NCI-H446 treated with DMSO at 0.1 percent for 48 hours (cell line): ENCODE results near the gene UNC13D.
A peak's percentile ranks its signal among the peaks of the same experiment; 100 is the strongest.

Source experiments
- DNase-seq: peaks from one replicate; lab custom pipeline; 2025; lab: John Stamatoyannopoulos, UW

Gene UNC13D

DNA sequence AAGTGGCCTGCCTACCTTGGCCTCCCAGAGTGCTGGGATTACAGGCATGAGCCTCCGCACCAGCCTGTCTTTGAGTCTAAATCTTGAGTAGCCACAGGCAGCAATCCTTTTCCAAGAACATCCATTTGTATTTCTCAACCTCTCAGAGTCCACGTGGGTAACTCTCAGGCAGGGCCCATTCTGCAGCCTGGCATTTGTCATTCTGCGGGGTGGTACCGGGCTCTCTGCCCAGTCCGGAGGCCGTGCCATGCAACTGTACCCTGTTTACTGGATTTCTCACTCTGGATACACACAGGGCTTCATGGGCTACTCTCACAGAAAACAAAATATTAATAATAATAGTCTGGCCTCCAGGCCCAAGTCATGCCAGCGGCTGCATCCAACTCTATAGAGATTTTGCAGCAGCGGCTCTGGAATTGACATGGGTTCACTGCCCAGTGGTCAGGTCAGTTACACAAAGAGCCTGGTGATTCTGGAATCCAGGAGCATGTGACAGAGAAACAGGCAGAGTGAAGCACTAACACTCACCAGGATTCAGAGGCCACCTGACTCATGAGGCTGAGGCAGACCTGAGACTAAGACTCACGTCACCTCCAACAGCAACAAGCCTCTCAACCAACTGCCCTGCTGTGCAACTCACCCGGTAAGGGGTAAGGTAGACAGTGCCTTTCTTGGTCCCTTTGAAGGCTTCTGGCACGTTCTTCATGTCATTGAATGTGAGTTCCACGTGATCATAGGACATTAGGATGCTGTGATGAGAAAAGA lies 6.9 kb upstream of the UNC13D start:
- no peak for DNase-seq

DNA sequence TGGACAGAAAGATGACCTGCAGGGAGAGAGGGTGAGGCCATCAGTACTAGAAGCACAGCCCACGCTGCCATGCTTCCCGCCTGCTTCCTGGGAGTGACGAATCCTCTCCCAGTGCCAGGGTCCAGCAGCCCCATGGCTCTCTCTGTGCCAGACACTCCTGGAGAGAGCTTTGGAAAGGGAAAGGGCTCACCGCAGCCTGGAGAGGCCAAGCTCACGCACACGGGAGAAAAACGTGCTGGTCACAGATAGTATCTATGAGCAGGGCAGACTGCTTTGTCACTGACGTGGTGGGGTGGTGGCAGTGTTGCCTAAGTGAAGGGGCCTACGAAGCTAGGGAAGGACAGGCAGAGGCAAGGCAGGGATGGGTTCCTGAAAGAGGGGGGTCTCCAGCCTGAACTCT lies 5.5 kb upstream of the UNC13D start:
- no peak for DNase-seq

DNA sequence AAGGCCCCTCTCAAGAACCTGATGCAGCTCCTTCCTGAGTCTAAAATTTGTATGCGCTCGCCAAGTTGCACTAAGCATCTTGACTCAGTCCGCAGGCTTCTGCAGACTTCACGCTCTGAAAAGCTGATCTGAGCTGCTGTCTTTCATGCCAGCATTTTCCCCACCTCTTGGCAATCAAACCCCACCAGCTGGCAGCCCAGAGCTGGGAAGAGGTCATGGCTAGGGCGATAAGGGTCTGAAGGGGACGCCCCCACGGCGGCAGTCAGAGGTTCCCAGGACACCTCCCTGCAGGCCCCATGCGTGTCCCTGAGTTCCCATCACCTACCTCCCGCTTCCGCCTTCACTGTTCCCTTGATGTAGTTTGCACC lies 5.1 kb upstream of the UNC13D start:
- peak; percentile 72 for DNase-seq

DNA sequence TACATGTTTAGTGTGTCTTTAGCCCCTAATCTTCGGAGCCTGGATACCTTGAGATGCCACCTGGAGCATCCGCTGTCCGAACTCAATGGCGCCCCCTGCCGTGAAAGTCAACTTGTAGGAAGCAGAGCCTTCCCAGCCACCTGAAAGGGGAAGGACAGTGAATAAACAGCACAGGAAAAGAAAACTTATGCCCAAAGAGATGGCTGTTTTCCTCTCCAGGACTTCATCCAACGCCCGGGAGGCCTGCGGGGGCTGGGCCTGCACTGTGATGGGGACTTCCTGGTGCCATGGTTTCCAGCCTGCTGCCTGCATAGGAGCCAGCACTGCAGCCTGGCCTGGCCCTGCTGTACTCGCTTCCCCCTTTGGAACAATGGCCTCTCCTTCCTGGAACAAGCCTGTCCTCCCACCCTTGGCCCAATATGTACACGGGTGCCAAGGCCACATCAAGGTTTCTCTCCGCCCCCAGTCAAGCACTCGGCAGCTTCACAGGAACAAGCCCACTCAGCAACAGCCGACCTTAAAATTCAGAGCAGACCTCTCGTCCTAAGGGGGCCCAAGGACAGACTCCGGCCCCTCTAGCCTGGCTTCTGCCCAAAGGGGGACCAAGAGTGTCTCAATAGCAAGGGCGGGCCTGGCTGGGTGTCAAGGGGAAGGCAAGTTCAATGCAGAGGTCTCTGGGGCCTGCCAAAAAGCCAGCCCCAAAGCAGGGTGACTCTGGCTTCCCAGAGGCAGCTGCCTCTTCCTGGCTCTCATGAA lies 4.5 kb upstream of the UNC13D start:
- peak; percentile 43 for DNase-seq

DNA sequence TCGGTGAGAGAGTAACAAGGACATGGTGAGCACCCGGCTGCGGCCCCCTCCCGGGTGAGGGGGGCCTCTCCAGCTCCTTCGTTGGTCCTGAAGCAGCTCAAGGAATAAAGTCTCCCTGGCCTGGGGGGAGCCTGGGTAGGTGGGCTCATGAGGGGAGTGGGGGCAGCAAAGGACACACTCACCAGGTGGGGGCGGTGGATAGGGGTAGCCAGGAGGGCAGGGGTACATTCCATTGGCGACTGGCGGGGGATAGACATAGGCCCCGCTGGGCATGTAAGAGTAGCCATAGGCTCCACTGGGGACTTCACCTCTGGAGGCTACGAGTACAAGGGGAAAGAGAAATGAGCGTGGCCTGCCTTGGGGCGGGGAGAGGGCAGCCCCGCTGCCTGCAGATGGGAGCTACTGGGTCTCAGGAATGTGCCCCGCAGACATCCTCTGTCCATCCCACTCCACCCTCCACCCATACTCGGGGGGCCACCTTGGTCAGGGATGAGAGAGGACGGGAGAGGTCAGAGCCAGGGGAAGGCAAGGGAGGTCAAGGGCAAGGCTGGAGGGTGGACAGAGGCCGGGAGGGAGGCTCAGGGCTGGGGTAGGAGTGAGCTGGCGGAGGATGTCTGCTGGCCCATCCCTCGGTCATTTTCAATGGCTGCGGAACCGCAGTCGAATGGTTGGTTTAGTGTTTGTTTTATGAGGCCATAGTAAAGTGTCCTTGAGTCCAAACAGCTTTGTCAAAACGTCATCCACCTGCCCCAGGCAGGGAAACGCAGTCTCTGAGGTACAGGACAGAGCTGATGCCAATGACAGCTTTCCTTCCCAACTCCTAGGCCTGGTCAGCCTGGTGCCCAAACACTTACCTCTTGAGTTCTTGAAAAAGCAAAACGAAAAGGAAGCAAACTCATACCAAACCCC lies 3.7 kb upstream of the UNC13D start:
- no peak for DNase-seq

DNA sequence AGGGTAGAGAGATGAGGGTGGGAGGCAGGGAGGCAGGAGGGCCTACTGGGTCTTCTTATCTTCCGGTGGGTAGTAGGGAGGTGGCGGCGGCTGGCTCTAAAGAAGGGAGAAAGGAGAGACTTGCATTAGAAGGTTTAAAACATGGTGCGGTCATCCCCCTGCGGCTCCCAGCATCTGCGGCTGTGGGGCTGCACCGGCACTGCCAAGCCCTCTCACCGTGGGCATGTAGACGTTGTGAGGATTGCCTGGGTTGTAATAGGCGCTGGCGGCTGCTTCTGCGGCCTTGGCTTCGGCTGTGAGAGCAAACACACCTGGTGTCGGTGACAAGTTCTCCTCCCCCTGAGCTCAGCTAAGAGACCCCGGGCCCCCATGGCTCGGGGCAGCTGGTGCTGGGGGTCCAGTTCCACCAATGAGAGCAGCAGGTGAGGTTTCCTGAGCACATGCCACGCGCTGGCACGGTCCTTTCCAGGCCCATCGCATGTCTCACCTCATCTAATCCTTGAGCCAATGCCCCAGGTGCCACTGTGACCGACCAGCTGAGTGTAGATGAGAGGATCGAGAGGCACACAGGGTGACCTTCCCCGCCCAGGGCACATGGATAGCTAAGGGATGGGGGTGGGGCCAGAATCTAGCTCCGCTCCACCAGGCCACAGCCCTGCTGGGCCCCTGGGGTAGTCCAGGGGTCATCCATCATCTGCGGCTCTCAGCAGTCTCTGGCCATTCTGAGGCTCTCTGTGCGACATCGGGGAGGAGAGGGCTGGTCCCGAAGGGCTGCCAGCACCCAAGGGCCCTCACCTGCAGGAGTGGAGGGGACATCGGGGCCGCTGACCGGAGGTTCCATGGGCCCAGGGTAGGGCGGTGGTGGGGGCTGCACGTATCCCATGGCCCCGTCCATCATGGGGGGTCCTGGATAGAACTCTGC lies 2.7 kb upstream of the UNC13D start:
- DNase-seq: no peak

DNA sequence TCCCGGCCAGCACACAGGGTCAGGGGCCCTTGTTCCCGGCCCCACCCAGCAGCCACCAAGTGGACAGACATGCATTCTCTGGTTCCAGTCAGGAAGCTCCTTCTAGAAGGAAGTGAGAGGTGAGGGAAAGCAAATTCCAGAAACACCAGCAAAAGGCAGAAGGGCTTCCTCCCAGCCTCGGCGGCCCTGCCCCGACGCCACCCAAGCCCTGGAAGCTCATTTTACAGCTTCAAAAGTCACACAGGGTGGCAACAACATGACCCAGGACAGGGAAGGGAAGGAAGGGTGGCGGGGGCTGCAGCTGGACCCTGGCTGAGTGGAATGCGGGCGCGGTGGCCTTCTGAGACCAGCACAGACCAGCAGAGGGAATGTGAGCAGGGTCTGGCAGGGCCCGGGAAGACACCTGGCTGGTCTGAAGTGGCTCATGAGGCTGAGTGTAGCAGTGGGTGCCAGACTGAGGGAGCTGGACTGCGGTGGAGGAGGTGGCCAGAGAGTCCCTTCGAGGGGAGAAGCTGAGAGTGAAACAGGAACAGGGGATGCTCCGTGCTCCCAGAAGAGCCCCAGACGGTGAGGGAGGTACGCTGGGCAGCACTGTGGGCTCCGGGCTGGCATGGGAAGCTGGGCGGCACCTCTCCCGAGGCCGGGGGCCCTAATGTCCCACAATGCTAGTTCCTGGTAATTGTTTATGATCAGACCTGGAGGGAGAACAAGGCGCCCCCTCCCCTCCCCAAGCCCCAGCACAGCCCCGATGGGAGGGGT lies 1.9 kb upstream of the UNC13D start:
- no peak for DNase-seq

DNA sequence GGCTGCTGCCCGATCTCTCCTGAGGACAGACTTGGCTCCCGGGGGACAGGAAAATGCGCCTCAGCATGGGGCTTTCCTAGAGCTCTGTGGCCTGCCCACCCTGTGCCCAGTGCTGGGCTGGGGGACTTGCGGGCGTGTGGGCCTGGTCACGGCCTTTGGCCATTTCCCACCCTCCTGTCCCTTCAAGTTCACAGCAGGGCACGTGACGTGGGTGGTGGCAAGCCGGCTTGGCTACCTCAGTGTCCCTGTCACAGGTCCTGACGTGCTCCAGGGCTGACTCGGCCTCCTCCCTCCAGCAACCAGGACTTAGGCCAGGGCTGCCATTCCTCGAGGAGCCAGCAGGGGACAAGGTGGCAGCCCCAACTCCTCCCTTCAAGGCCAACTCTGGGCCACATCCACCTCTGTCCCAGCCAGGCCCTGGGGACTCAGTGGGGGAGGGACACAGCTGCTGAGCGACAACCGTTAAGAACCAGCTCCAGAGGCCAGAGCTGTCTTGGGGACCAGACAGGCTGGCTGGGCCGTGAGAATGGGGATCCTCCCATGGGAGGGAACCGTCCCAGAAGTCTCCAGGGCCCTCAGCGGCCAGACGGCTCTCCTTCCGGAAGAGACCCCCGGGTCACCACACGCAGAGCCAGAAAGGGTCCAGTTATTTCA lies 981 bp upstream of the UNC13D start:
- no peak for DNase-seq

DNA sequence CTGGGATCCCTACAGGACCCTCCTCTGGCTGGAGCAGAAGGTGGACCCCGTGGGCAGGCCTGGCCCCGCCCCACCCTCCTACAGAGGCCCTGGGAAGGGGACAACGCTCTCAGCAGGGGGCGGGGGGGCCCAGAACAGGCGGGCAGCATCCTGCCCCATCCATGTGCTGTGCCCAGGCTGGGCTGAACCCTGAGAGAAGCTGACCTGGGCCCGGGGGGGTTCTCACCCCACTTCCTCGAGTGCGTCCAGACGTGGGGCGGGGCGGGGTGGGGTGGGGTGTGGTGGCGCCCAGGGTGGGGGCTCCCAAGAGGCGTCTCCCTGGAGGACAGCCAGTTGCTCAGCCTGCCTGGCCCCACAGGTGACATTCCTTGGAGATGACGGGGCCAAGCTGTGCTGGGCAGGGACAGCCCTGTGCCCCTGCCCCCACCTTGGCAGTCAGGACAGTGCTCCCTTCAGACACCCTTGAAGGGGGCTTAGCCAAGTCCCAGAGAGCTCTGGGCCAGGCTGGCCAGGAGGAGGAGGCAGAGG lies 390 bp upstream of the UNC13D start:
- no peak for DNase-seq

DNA sequence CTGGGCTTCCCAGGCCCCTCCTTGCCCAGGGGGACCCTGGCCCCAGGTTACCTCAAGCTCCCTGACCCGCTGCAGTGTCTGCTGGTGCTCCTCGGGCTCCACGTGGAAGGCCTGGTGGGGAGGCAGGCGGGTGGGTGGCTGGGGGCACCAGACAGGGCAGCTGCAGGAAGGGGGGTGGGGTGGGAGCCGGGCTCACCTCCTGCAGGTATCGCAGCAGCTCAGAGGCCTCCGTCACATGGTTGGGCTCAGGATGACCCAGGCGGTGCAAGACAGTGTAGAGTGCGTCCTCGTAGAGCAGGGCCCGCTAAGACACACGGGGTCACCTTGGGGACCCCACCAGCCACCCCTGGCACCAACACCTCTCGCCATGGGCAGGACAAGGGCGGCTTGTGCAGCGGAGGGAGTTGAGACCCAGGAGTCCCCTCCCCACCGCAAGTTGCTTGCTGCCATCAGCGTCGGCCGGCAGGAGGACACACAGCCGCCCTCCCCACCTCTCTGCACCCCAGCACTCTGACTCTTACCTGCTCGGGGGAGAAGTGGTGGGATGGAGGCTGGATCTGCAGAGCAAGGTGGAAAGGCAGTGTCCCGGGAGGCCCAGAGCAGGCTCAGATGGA lies 1.1 kb downstream of the UNC13D start:
- DNase-seq: no peak

DNA sequence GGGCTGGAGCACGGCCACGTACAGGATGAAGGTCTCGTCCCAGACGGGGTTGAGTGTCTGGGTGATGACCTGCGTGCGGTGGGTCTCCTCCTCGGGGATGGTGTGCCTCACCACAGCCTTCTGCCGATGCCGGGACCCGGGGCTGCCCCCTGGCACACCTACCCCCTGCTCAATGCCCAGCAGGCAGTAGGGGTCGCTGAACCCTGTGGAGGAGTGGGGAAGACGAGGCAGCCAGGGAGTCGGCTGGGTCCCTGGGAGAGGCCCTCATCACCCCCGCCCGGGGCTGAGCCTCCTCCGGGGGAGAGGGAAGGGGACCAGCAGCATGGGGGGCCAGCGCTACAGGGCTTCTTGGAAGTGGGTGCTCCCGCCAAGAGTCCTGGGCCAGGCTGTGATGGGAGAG lies 1.8 kb downstream of the UNC13D start:
- DNase-seq: no peak

DNA sequence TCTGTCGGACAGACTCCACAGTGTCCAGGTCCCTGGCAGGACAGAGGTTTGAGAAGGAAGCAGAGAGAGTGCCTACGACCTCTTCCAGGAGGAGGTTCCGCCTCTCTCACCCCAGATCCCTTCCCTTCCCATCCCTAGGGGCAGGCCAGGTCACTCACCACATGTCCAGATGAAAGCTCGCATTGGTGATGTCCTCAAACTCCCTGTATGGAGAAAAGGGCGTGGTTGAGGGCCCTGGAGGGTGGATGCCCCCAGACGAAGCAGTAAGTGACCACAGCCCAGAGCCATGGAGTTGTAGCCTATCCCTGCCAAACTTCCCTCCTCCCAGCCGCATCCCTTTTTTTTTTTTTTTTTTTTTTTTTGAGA lies 3.4 kb downstream of the UNC13D start:
- DNase-seq: no peak

DNA sequence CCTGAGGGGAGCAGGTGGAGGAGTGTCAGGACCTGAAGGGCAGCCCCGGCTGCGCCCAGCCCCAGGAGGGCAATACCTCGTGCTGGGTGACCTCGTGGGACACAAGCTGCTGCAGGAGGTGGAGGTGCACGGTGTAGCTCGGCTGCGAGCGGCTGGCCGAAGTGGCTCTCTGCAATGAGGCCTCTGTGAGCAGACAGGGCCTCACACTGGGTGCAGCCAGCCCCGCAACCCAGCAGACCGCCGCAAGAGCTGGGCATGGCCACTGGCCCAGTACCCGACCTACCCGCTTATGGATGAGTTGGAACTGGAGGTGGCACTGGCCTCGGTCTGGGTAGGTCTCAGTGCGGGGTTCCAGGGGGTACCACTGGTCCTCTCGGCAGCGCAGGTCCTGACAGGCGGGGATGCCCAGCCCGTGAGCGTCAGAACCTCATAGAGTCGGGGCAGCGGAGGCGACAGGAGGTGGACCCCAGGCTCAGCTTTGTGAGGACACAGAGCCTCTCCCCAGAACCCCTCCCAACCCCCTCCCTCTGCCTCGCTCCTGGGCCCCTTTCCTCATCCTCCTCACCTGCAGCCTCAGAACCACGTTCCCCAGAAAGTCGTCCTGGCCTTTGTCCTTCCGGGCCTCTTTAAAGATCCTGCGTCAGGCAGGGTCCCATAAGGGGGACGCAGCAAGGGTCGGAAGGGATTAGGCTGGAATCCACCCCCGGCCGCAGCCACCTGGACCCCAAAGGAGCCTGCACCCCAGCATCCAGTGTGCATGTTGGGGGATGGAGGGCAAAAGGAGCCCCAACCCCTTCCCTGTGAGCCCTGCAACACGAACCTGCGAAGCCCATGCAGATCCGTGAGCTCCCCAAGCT lies 4.0 kb downstream of the UNC13D start:
- no peak for DNase-seq

DNA sequence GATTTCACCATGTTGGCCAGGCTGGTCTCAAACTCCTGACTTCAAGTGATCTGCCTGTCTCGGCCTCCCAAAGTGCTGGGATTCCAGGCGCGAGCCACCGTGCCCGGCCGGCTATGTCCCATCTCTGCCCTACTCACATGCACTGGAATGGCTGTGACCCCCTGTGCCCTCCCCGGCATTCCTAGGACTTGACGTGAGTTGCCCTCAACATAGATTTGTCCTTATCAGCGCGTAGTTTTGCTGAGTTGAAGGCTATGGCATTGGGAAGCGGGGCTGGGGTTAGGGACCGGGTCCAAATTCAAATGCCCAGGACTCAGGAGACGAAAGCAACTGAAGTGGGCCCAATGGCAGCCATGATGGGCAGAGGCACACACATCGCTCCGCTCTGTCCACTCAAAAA lies 5.8 kb downstream of the UNC13D start:
- no peak for DNase-seq

DNA sequence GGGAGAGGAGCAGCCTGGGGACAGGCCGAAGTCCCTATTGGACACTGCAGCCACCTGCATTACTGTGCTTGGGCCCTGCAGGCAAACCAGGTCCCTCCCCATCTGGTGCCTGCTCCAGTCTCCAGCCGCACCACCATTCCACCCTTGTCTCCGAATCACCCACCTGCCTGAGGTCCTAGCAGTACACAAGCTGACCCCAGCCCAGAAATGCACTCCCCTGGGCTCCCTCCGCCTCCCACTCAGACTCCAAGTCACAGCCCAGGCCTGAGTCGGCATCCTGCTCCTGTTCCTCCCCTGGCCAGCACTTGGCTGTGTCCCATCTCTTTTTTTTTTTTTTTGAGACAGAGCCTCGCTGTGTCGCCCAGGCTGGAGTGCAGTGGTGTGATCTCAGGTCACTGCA lies 6.3 kb downstream of the UNC13D start:
- no peak for DNase-seq

DNA sequence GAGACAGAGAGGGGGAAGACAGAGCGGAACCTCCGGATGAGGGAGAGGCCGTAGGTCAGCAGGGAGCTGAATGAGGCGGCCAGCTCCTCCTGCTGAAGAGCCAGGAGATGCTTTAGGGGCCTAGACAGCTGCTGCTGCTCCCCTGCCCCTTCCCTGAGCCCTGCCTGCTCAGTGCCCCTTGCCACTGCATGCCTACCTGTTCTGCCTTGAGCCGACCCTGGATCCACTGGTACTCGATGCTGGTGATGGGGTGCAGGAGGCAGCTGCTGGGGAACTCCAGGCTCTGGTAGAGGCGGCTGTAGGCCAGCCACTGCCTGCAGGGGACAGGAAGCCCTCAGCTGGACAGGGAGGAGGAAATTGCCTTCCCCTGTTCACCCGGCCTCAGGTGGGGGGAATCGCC lies 7.6 kb downstream of the UNC13D start:
- no peak for DNase-seq

DNA sequence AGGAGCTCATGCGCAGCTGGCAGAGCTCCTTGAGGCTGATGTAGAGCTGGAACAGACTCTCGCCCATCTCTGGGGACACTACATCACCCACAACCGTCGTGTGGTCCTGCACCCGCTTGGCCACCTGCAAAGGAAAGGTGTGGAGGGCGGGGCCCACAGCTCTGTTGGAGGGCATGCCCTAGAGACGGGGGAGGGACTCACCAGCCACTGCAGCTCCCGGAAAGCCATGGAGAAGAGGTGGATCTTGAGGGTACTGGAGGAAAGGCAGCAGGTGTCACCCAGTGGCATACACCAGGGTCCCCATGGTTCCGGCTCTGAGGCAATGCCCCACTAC lies 8.6 kb downstream of the UNC13D start:
- no peak for DNase-seq

DNA sequence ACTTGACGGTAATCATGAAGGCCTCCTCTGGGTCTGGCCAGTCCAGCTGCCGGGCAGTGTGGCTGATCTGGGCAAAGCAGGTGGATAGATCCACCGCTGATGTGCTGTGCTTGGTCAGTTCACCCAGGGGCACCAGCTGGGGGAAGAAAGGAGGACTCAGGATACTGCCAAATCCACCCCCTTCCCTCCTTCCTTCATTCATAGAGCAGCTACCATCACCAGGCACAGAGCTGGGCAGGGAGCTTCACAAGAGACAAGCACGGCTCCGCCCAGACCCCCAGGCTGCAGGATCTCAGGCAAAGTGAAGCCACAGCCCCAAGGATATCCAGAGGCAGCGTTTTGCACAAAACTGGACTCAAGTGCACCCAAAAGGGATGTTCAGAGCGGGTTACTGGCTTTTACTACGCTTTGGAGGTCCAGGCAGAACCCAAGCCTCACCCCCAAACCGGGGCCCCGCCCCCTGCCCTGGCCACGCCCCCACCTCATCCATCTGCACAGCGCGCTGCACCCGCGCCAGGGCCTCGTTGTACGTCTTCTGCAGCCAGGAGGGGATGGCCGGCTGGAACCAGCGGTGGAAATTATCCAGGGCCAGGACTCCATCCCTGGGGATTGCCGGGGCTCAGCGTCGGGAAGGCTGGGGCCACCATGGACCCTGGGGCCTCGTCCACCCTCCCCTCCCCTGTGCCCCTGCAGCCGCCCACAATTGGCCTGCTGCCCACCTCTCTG lies 9.1 kb downstream of the UNC13D start:
- DNase-seq: no peak
